ENCODE measurements around the gene SLC12A7. TPM values are rescaled to one million over a fixed set of nuclear protein-coding genes. Genes with fewer than 3 reads are reported as not detected.

SLC12A7 gene
- total RNA-seq, 1 donor from 2014 or later: 30.5 TPM

DNA sequence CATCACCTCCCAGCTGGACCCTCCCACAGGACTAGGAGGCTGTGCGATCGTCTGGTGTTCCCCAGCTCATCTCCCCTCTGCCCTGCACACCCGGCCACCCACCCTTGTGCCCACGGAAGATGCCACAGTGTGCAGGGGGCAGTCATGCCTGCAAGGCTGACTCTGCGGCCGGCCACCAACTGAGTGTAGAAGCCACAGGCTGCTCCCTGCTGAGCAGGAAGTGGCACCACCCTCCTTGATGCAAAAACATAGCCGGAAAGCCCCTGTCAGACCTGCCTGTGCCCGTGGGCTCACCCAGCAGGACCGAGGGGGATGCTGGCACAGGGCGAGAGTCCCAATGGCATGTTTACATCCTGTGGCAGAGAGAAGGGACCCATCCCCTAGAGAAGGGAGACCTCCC lies 40.3 kb upstream of the SLC12A7 start:
- Mint-ChIP-seq H3K9me3 (ENCODE audit: unreplicated experiment) (peaks cover 1% of the 10 kb centered on the region), H3K27ac (ENCODE audit: unreplicated experiment) (no peak overlapping the region), H3K36me3 (ENCODE audit: low read depth, unreplicated experiment) (no peaks in the 10 kb centered on the region), H3K4me3 (ENCODE audit: unreplicated experiment) (no peak overlapping the region), H3K27me3 (ENCODE audit: low read depth, unreplicated experiment) (peaks cover 51% of the 10 kb centered on the region), H3K4me1 (ENCODE audit: low read depth, unreplicated experiment) (no peaks in the 10 kb centered on the region)
- Histone ChIP-seq H3K4me2 (ENCODE audit: low read length) (no peak overlapping the region), H3K27ac (ENCODE audit: low read depth, low read length) (no peak overlapping the region), H3K4me1 (ENCODE audit: insufficient read depth, low read length) (no peaks in the 10 kb centered on the region), H3K79me2 (ENCODE audit: insufficient read depth, low read length) (no peaks in the 10 kb centered on the region), H3K27me3 (ENCODE audit: insufficient read depth, low read length) (peaks cover 29% of the 10 kb centered on the region), H3K9me3 (ENCODE audit: insufficient read depth, low read depth, low read length) (peaks cover 5% of the 10 kb centered on the region), H3K4me3 (ENCODE audit: insufficient read depth, low read depth, low read length) (no peak overlapping the region), H3K36me3 (ENCODE audit: insufficient read depth, low read length) (no peaks in the 10 kb centered on the region), H2AFZ (ENCODE audit: low read depth, low read length) (no peak overlapping the region), H3K9ac (ENCODE audit: low read length) (no peak overlapping the region), H4K20me1 (ENCODE audit: insufficient read depth, low read length) (no peaks in the 10 kb centered on the region)
- TF ChIP-seq CTCF (IDR thresholded peaks at IDR 0.05; ENCODE audit: insufficient read depth, low read depth, low read length) (no peak), EZH2 (IDR thresholded peaks at IDR 0.05; ENCODE audit: insufficient read depth, low read length) (no peak)
- DNase-seq (ENCODE audit: low read depth): no peak
- no peak for FAIRE-seq

GRCh38 chr5:1151316-1151715 lies 39.5 kb upstream of the SLC12A7 start:
- H3K9me3 ChIP-seq (ENCODE audit: insufficient read depth, low read depth, low read length): no peaks in the 10 kb centered on the region
- no peak overlapping the region for H2AFZ ChIP-seq (ENCODE audit: low read depth, low read length)
- H3K4me2 ChIP-seq (ENCODE audit: low read length): no peak overlapping the region
- peaks cover 47% of the 10 kb centered on the region for H3K27me3 Mint-ChIP-seq (ENCODE audit: low read depth, unreplicated experiment)
- H3K9ac ChIP-seq (ENCODE audit: low read length): no peak overlapping the region
- FAIRE-seq (no peak), DNase-seq (ENCODE audit: low read depth) (no peak)
- H3K4me3 Mint-ChIP-seq (ENCODE audit: unreplicated experiment): no peak overlapping the region
- no peaks in the 10 kb centered on the region for H4K20me1 ChIP-seq (ENCODE audit: insufficient read depth, low read length)
- no peaks in the 10 kb centered on the region for H3K4me1 ChIP-seq (ENCODE audit: insufficient read depth, low read length)
- TF ChIP-seq EZH2 (IDR thresholded peaks at IDR 0.05; ENCODE audit: insufficient read depth, low read length): peak; percentile 28
- no peak for TF ChIP-seq CTCF (IDR thresholded peaks at IDR 0.05; ENCODE audit: insufficient read depth, low read depth, low read length)
- peaks cover 22% of the 10 kb centered on the region for H3K27me3 ChIP-seq (ENCODE audit: insufficient read depth, low read length)
- no peaks in the 10 kb centered on the region for H3K79me2 ChIP-seq (ENCODE audit: insufficient read depth, low read length)
- no peak overlapping the region for H3K27ac ChIP-seq (ENCODE audit: low read depth, low read length)
- H3K4me3 ChIP-seq (ENCODE audit: insufficient read depth, low read depth, low read length): no peak overlapping the region
- H3K4me1 Mint-ChIP-seq (ENCODE audit: low read depth, unreplicated experiment): no peaks in the 10 kb centered on the region
- H3K27ac Mint-ChIP-seq (ENCODE audit: unreplicated experiment): no peak overlapping the region
- H3K36me3 ChIP-seq (ENCODE audit: insufficient read depth, low read length): no peaks in the 10 kb centered on the region
- H3K9me3 Mint-ChIP-seq (ENCODE audit: unreplicated experiment): peaks cover 1% of the 10 kb centered on the region
- H3K36me3 Mint-ChIP-seq (ENCODE audit: low read depth, unreplicated experiment): no peaks in the 10 kb centered on the region

GRCh38 chr5:1150866-1151265 lies 39.0 kb upstream of the SLC12A7 start:
- DNase-seq (ENCODE audit: low read depth): no peak
- no peak overlapping the region for H3K4me3 Mint-ChIP-seq (ENCODE audit: unreplicated experiment)

More at GRCh38 chr5:1150866-1151265, 39.0 kb upstream of the SLC12A7 start:
- no peak overlapping the region for H3K4me3 ChIP-seq (ENCODE audit: insufficient read depth, low read depth, low read length)
- H3K9ac ChIP-seq (ENCODE audit: low read length): no peak overlapping the region
- H3K27me3 Mint-ChIP-seq (ENCODE audit: low read depth, unreplicated experiment): peaks cover 47% of the 10 kb centered on the region
- H4K20me1 ChIP-seq (ENCODE audit: insufficient read depth, low read length): no peaks in the 10 kb centered on the region
- no peaks in the 10 kb centered on the region for H3K36me3 Mint-ChIP-seq (ENCODE audit: low read depth, unreplicated experiment)
- no peaks in the 10 kb centered on the region for H3K4me1 ChIP-seq (ENCODE audit: insufficient read depth, low read length)
- H3K4me2 ChIP-seq (ENCODE audit: low read length): no peak overlapping the region
- H3K27ac ChIP-seq (ENCODE audit: low read depth, low read length): no peak overlapping the region
- no peaks in the 10 kb centered on the region for H3K79me2 ChIP-seq (ENCODE audit: insufficient read depth, low read length)
- no peak overlapping the region for H2AFZ ChIP-seq (ENCODE audit: low read depth, low read length)
- TF ChIP-seq CTCF (IDR thresholded peaks at IDR 0.05; ENCODE audit: insufficient read depth, low read depth, low read length): no peak
- TF ChIP-seq EZH2 (IDR thresholded peaks at IDR 0.05; ENCODE audit: insufficient read depth, low read length): no peak
- no peak overlapping the region for H3K27ac Mint-ChIP-seq (ENCODE audit: unreplicated experiment)
- H3K9me3 ChIP-seq (ENCODE audit: insufficient read depth, low read depth, low read length): no peaks in the 10 kb centered on the region
- peaks cover 1% of the 10 kb centered on the region for H3K9me3 Mint-ChIP-seq (ENCODE audit: unreplicated experiment)
- no peak for FAIRE-seq
- H3K4me1 Mint-ChIP-seq (ENCODE audit: low read depth, unreplicated experiment): no peaks in the 10 kb centered on the region
- H3K36me3 ChIP-seq (ENCODE audit: insufficient read depth, low read length): no peaks in the 10 kb centered on the region
- H3K27me3 ChIP-seq (ENCODE audit: insufficient read depth, low read length): peaks cover 21% of the 10 kb centered on the region

All from astrocyte (in vitro differentiated cells and primary cell).